SK-N-SH treated with all-trans-retinoic acid at 6 μM for 48 hours (cell line): ENCODE results near the gene HCAR2.

Source experiments
- ATAC-seq: fragments of 200-7000 bp; cut with Tn5 transposase; 3 replicates; pipeline ENCODE4 v1.9.1; 2020; ENCODE audit warnings: mild to moderate bottlenecking, moderate library complexity
- ARNTL ChIP-seq: fragments of 450-650 bp; formaldehyde crosslinking; IDR thresholded peaks from 2 replicates; pipeline ENCODE4 v1.5.0; 2020; ENCODE audit warnings: low read depth, mild to moderate bottlenecking, moderate library complexity, borderline replicate concordance
- BACH2 ChIP-seq: fragments of 250-450 bp; sonication (Bioruptor Pico); IDR thresholded peaks from 2 replicates; pipeline ENCODE4 v1.9.0; 2021; ENCODE audit warnings: mild to moderate bottlenecking, borderline replicate concordance
- CSDC2 ChIP-seq: fragments of 250-450 bp; sonication (Bioruptor Pico); IDR thresholded peaks from 2 replicates; pipeline ENCODE4 v1.5.0; 2020; ENCODE audit warnings: mild to moderate bottlenecking, moderate library complexity
- ESRRG ChIP-seq: fragments of 250-450 bp; sonication (Bioruptor Pico); IDR thresholded peaks from 2 replicates; pipeline ENCODE4 v1.6.1; 2021; ENCODE audit warnings: mild to moderate bottlenecking
- GLIS3 ChIP-seq: fragments of 250-450 bp; sonication (Bioruptor Pico); IDR thresholded peaks from 2 replicates; pipeline ENCODE4 v1.5.0; 2020; ENCODE audit warnings: mild to moderate bottlenecking, moderate library complexity
- ISL1 ChIP-seq: fragments of 250-450 bp; sonication (Bioruptor Pico); IDR thresholded peaks from 2 replicates; pipeline ENCODE4 v2.1.2; 2022; ENCODE audit warnings: mild to moderate bottlenecking, moderate library complexity
- PPARA ChIP-seq: fragments of 250-450 bp; sonication (Bioruptor Pico); IDR thresholded peaks from 2 replicates; pipeline ENCODE4 v1.5.0; 2020; ENCODE audit warnings: mild to moderate bottlenecking, borderline replicate concordance
- RARB ChIP-seq: fragments of 250-450 bp; sonication (Bioruptor Pico); IDR thresholded peaks from 2 replicates; pipeline ENCODE4 v1.8.0; 2021; ENCODE audit warnings: mild to moderate bottlenecking, moderate library complexity
- SNAI2 ChIP-seq: fragments of 250-450 bp; sonication (Bioruptor Pico); IDR thresholded peaks from 2 replicates; pipeline ENCODE4 v1.5.0; 2020; ENCODE audit warnings: mild to moderate bottlenecking, moderate library complexity
- TCF4 ChIP-seq: fragments of 250-450 bp; sonication (Bioruptor Pico); IDR thresholded peaks from 2 replicates; pipeline ENCODE4 v1.8.0; 2021; ENCODE audit warnings: mild to moderate bottlenecking, moderate library complexity, borderline replicate concordance
- TOX ChIP-seq: fragments of 250-450 bp; sonication (Bioruptor Pico); IDR thresholded peaks from 2 replicates; pipeline ENCODE4 v1.8.0; 2021; ENCODE audit warnings: mild to moderate bottlenecking, moderate library complexity, borderline replicate concordance
- ZFP3 ChIP-seq: fragments of 250-450 bp; sonication (Bioruptor Pico); IDR thresholded peaks from 2 replicates; pipeline ENCODE4 v1.5.0; 2020; ENCODE audit warnings: mild to moderate bottlenecking, moderate library complexity
- ZFP30 ChIP-seq: fragments of 450-650 bp; formaldehyde crosslinking; IDR thresholded peaks from 2 replicates; pipeline ENCODE4 v1.5.0; 2022; ENCODE audit warnings: mild to moderate bottlenecking, moderate library complexity
- ZNF565 ChIP-seq: fragments of 450-650 bp; formaldehyde crosslinking; conservative IDR thresholded peaks from 2 replicates; pipeline ENCODE4 v1.5.0; 2020; ENCODE audit warnings: low read depth, mild to moderate bottlenecking, moderate library complexity
- ZNF70 ChIP-seq: fragments of 450-650 bp; formaldehyde crosslinking; IDR thresholded peaks from 2 replicates; pipeline ENCODE4 v1.5.0; 2020; ENCODE audit warnings: mild to moderate bottlenecking, moderate library complexity
- ZNF8 ChIP-seq: fragments of 450-650 bp; formaldehyde crosslinking; IDR thresholded peaks from 2 replicates; pipeline ENCODE4 v1.5.0; 2020; ENCODE audit warnings: mild to moderate bottlenecking, moderate library complexity
- TF ChIP-seq, protein P1 (sequence below): fragments of 250-450 bp; sonication (Bioruptor Pico); IDR thresholded peaks from 2 replicates; pipeline ENCODE4 v1.8.0; 2021; ENCODE audit warnings: low read depth, mild to moderate bottlenecking, moderate library complexity, borderline replicate concordance
- TF ChIP-seq, protein P2 (sequence below): fragments of 250-450 bp; sonication (Bioruptor Pico); IDR thresholded peaks from 2 replicates; pipeline ENCODE4 v1.5.1; 2020; ENCODE audit warnings: low read depth, mild to moderate bottlenecking, moderate library complexity
- TF ChIP-seq, protein P3 (sequence below): fragments of 250-450 bp; sonication (Bioruptor Pico); IDR thresholded peaks from 2 replicates; pipeline ENCODE4 v1.5.1; 2021; ENCODE audit warnings: mild to moderate bottlenecking, moderate library complexity
- TF ChIP-seq, protein P4 (sequence below): fragments of 250-450 bp; sonication (Bioruptor Pico); IDR thresholded peaks from 2 replicates; pipeline ENCODE4 v1.8.0; 2020; ENCODE audit warnings: mild to moderate bottlenecking, moderate library complexity, borderline replicate concordance
- TF ChIP-seq, protein P5 (sequence below): fragments of 250-450 bp; sonication (Bioruptor Pico); IDR thresholded peaks from 2 replicates; pipeline ENCODE4 v1.5.0; 2020; ENCODE audit warnings: mild to moderate bottlenecking, moderate library complexity

HCAR2 gene

DNA sequence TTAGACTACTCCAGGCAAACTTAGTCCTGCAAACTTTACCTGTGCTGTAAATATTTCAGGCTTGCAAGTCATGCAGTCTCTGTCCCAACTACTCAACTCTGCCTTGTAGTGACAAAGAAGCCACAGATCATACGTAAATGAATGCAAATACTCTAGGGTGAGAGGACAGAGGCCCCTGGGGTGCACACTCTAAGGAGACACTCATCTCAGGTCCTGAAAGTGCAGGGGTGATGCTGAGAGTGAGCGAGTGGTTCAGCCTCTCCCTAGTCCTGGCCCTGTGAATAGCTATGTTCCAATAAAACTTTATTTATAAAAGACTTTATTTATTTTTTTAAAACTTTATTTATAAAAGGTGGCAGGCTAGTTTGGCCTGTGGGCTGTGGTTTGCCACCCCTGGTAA is 34.9 kb downstream of the HCAR2 start:
- TF ChIP-seq ZFP30 (CRISPR knock-in tag) (no peak), TOX (CRISPR knock-in tag) (no peak), ARNTL (no peak), CSDC2 (CRISPR knock-in tag) (no peak), BACH2 (CRISPR knock-in tag) (no peak), ZNF565 (CRISPR knock-in tag) (no peak), TCF4 (CRISPR knock-in tag) (no peak), SNAI2 (CRISPR knock-in tag) (no peak), ESRRG (CRISPR knock-in tag) (no peak), ISL1 (CRISPR knock-in tag) (no peak), ZNF70 (no peak)
- TF ChIP-seq, protein P1, sequence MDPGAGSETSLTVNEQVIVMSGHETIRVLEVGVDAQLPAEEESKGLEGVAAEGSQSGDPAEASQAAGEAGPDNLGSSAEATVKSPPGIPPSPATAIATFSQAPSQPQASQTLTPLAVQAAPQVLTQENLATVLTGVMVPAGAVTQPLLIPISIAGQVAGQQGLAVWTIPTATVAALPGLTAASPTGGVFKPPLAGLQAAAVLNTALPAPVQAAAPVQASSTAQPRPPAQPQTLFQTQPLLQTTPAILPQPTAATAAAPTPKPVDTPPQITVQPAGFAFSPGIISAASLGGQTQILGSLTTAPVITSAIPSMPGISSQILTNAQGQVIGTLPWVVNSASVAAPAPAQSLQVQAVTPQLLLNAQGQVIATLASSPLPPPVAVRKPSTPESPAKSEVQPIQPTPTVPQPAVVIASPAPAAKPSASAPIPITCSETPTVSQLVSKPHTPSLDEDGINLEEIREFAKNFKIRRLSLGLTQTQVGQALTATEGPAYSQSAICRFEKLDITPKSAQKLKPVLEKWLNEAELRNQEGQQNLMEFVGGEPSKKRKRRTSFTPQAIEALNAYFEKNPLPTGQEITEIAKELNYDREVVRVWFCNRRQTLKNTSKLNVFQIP (CRISPR knock-in tag), result no peak
- TF ChIP-seq, protein P2, sequence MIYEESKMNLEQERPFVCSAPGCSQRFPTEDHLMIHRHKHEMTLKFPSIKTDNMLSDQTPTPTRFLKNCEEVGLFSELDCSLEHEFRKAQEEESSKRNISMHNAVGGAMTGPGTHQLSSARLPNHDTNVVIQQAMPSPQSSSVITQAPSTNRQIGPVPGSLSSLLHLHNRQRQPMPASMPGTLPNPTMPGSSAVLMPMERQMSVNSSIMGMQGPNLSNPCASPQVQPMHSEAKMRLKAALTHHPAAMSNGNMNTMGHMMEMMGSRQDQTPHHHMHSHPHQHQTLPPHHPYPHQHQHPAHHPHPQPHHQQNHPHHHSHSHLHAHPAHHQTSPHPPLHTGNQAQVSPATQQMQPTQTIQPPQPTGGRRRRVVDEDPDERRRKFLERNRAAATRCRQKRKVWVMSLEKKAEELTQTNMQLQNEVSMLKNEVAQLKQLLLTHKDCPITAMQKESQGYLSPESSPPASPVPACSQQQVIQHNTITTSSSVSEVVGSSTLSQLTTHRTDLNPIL (CRISPR knock-in tag), result no peak
- ATAC-seq, result no peak

DNA sequence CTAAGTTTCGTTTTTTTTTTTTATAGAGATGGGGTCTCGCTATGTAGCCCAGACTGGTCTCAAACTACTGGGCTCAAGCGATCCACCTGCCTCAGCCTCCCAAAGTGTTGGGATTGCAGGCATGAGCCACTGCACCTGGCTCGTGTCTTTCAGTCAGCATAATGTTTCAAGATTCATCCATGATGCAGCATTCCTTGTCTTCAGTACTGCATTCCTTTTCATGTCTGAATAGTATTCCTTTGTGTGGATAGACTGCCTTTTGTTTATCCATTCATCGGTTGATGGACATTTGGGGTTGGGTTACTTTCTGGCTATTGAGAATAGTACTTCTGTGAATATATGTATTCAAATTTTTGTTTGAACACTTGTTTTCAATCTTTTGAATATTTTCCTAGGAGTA is 37.4 kb downstream of the HCAR2 start:
- TF ChIP-seq TOX (CRISPR knock-in tag) (no peak), ZFP30 (CRISPR knock-in tag) (no peak), ARNTL (no peak), ZNF70 (no peak), SNAI2 (CRISPR knock-in tag) (no peak), PPARA (CRISPR knock-in tag) (no peak), RARB (CRISPR knock-in tag) (no peak), TCF4 (CRISPR knock-in tag) (no peak), CSDC2 (CRISPR knock-in tag) (no peak), ZNF8 (CRISPR knock-in tag) (no peak), GLIS3 (CRISPR knock-in tag) (no peak), ZNF565 (CRISPR knock-in tag) (no peak), ESRRG (CRISPR knock-in tag) (no peak), ZFP3 (CRISPR knock-in tag) (no peak), ISL1 (CRISPR knock-in tag) (no peak), BACH2 (CRISPR knock-in tag) (no peak)
- TF ChIP-seq, protein P3, sequence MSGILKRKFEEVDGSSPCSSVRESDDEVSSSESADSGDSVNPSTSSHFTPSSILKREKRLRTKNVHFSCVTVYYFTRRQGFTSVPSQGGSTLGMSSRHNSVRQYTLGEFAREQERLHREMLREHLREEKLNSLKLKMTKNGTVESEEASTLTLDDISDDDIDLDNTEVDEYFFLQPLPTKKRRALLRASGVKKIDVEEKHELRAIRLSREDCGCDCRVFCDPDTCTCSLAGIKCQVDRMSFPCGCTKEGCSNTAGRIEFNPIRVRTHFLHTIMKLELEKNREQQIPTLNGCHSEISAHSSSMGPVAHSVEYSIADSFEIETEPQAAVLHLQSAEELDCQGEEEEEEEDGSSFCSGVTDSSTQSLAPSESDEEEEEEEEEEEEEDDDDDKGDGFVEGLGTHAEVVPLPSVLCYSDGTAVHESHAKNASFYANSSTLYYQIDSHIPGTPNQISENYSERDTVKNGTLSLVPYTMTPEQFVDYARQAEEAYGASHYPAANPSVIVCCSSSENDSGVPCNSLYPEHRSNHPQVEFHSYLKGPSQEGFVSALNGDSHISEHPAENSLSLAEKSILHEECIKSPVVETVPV (CRISPR knock-in tag), result no peak
- TF ChIP-seq, protein P4, sequence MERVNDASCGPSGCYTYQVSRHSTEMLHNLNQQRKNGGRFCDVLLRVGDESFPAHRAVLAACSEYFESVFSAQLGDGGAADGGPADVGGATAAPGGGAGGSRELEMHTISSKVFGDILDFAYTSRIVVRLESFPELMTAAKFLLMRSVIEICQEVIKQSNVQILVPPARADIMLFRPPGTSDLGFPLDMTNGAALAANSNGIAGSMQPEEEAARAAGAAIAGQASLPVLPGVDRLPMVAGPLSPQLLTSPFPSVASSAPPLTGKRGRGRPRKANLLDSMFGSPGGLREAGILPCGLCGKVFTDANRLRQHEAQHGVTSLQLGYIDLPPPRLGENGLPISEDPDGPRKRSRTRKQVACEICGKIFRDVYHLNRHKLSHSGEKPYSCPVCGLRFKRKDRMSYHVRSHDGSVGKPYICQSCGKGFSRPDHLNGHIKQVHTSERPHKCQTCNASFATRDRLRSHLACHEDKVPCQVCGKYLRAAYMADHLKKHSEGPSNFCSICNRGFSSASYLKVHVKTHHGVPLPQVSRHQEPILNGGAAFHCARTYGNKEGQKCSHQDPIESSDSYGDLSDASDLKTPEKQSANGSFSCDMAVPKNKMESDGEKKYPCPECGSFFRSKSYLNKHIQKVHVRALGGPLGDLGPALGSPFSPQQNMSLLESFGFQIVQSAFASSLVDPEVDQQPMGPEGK (CRISPR knock-in tag), result no peak
- TF ChIP-seq, protein P5, sequence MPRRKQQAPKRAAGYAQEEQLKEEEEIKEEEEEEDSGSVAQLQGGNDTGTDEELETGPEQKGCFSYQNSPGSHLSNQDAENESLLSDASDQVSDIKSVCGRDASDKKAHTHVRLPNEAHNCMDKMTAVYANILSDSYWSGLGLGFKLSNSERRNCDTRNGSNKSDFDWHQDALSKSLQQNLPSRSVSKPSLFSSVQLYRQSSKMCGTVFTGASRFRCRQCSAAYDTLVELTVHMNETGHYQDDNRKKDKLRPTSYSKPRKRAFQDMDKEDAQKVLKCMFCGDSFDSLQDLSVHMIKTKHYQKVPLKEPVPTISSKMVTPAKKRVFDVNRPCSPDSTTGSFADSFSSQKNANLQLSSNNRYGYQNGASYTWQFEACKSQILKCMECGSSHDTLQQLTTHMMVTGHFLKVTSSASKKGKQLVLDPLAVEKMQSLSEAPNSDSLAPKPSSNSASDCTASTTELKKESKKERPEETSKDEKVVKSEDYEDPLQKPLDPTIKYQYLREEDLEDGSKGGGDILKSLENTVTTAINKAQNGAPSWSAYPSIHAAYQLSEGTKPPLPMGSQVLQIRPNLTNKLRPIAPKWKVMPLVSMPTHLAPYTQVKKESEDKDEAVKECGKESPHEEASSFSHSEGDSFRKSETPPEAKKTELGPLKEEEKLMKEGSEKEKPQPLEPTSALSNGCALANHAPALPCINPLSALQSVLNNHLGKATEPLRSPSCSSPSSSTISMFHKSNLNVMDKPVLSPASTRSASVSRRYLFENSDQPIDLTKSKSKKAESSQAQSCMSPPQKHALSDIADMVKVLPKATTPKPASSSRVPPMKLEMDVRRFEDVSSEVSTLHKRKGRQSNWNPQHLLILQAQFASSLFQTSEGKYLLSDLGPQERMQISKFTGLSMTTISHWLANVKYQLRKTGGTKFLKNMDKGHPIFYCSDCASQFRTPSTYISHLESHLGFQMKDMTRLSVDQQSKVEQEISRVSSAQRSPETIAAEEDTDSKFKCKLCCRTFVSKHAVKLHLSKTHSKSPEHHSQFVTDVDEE (CRISPR knock-in tag), result no peak
- TF ChIP-seq, protein P1 (CRISPR knock-in tag), result no peak
- ATAC-seq, result no peak
